Activated T-cell treated with anti-CD3 and anti-CD28 coated beads, Interleukin-2, amount 50 U/mL, for 72 hours (primary cell): Measurements from ENCODE around the gene RNU6-7. TPM values are rescaled to one million over a fixed set of nuclear protein-coding genes. Genes with fewer than 3 reads are reported as not detected.
A peak's percentile ranks its signal among the peaks of the same experiment; 100 is the strongest.

Experiments
- ATAC-seq, 2 donors: fragments of 150-1000 bp; cut with Tn5 transposase; replicated peaks in 1 of 2; 2 replicates each; pipeline ENCODE4 v1.10.0; 2021; ENCODE audit warnings: moderate library complexity in 2 of 2, mild to moderate bottlenecking in 1 of 2
- DNase-seq, 2 donors: peaks; one replicate each; pipeline ENCODE4 v3.0.0; 2021 to 2022; ENCODE audit warnings: mixed read lengths in 1 of 2
- H3K27ac Mint-ChIP-seq: one replicate; pipeline ENCODE4 v1.8.0; 2022; ENCODE audit warnings: mild to moderate bottlenecking, moderate library complexity, mixed read lengths
- H3K27me3 Mint-ChIP-seq: one replicate; pipeline ENCODE4 v1.8.0; 2022; ENCODE audit warnings: low read depth, mixed read lengths
- H3K36me3 Mint-ChIP-seq, 2 donors: one replicate each; pipeline ENCODE4 v1.8.0; 2022; ENCODE audit warnings: mixed read lengths in 2 of 2, mild to moderate bottlenecking in 1 of 2; ENCODE audit not compliant: insufficient read depth in 2 of 2
- H3K4me1 Mint-ChIP-seq: one replicate; pipeline ENCODE4 v1.8.0; 2022; ENCODE audit warnings: low read depth, mixed read lengths
- H3K4me3 Mint-ChIP-seq, 2 donors: one replicate each; pipeline ENCODE4 v1.8.0; 2022; ENCODE audit warnings: mild to moderate bottlenecking in 2 of 2, mixed read lengths in 2 of 2, moderate library complexity in 2 of 2
- H3K9me3 Mint-ChIP-seq, 2 donors: one replicate each; pipeline ENCODE4 v1.8.0; 2022; ENCODE audit warnings: mixed read lengths in 2 of 2
- total RNA-seq, 2 donors: library from RNA; stranded (reverse); gene quantifications; one replicate each; pipeline ENCODE4 v1.2.3, GENCODE V29; 2022

RNU6-7 gene
- not detected for total RNA-seq

GRCh38 chr14:32201816-32202490 lies at the start of gene RNU6-7:
RNU6-7 (plus strand) TSS chr14:32202045.
- peaks cover 57% of the 10 kb centered on the region for H3K4me1 Mint-ChIP-seq
- ATAC-seq = peak; percentile 11 to 32
- H3K36me3 Mint-ChIP-seq = no peaks in the 10 kb centered on the region
- peak within 1 kb of the TSS; percentile 96 for H3K27ac Mint-ChIP-seq
- peak; percentile 41 to 44 for DNase-seq
- H3K9me3 Mint-ChIP-seq = no peaks in the 10 kb centered on the region
- peak within 1 kb of the TSS; percentile 89 to 98 for H3K4me3 Mint-ChIP-seq
- peaks cover 6% of the 10 kb centered on the region for H3K27me3 Mint-ChIP-seq

GRCh38 chr14:32166029-32166428 lies 35.8 kb upstream of the RNU6-7 start:
- H3K36me3 Mint-ChIP-seq = no peaks in the 10 kb centered on the region
- peaks cover 7% of the 10 kb centered on the region for H3K27me3 Mint-ChIP-seq
- no peaks in the 10 kb centered on the region for H3K4me1 Mint-ChIP-seq
- ATAC-seq (no peak), DNase-seq (no peak)
- H3K27ac Mint-ChIP-seq = no peak overlapping the region
- no peak overlapping the region for H3K4me3 Mint-ChIP-seq
- H3K9me3 Mint-ChIP-seq = peaks cover 0 to 1% of the 10 kb centered on the region in 2 donors

- Mint-ChIP-seq H3K27me3 (peaks cover 7% of the 10 kb centered on the region), H3K4me3 (no peak overlapping the region), H3K27ac (no peak overlapping the region), H3K4me1 (no peaks in the 10 kb centered on the region), H3K36me3 (no peaks in the 10 kb centered on the region), H3K9me3 (peaks cover 0 to 1% of the 10 kb centered on the region in 2 donors)
- DNase-seq (no peak), ATAC-seq (no peak)
Measured at GRCh38 chr14:32166924-32167323, 34.9 kb upstream of the RNU6-7 start.

- Mint-ChIP-seq H3K9me3 (peaks cover 0 to 1% of the 10 kb centered on the region in 2 donors), H3K36me3 (no peaks in the 10 kb centered on the region), H3K4me1 (no peaks in the 10 kb centered on the region), H3K27me3 (peaks cover 7% of the 10 kb centered on the region), H3K4me3 (no peak overlapping the region), H3K27ac (no peak overlapping the region)
- ATAC-seq (no peak), DNase-seq (no peak)
Measured at GRCh38 chr14:32167907-32168306, 33.9 kb upstream of the RNU6-7 start.

GRCh38 chr14:32169191-32169590 lies 32.7 kb upstream of the RNU6-7 start:
- H3K27ac Mint-ChIP-seq = no peak overlapping the region
- no peak for ATAC-seq

GRCh38 chr14:32171469-32171868 lies 30.4 kb upstream of the RNU6-7 start:
- ATAC-seq (no peak), DNase-seq (no peak)
- no peaks in the 10 kb centered on the region for H3K27me3 Mint-ChIP-seq
- H3K4me1 Mint-ChIP-seq = no peaks in the 10 kb centered on the region
- no peaks in the 10 kb centered on the region for H3K36me3 Mint-ChIP-seq
- no peak overlapping the region for H3K27ac Mint-ChIP-seq
- H3K9me3 Mint-ChIP-seq = no peaks in the 10 kb centered on the region
- no peak overlapping the region for H3K4me3 Mint-ChIP-seq

More at GRCh38 chr14:32169191-32169590, 32.7 kb upstream of the RNU6-7 start:
- no peaks in the 10 kb centered on the region for H3K4me1 Mint-ChIP-seq
- no peaks in the 10 kb centered on the region for H3K36me3 Mint-ChIP-seq
- peaks cover 7% of the 10 kb centered on the region for H3K27me3 Mint-ChIP-seq
- DNase-seq = no peak
- H3K9me3 Mint-ChIP-seq = peaks cover 0 to 1% of the 10 kb centered on the region in 2 donors
- H3K4me3 Mint-ChIP-seq = no peak overlapping the region

GRCh38 chr14:32183151-32184058 lies 18.4 kb upstream of the RNU6-7 start:
- H3K4me1 Mint-ChIP-seq = peaks cover 7% of the 10 kb centered on the region
- peak; percentile 31 to 54 for ATAC-seq
- peaks cover 6 to 11% of the 10 kb centered on the region in 2 donors for H3K9me3 Mint-ChIP-seq

GRCh38 chr14:32185097-32185496 lies 16.7 kb upstream of the RNU6-7 start:
- peaks cover 7% of the 10 kb centered on the region for H3K4me1 Mint-ChIP-seq
- H3K27me3 Mint-ChIP-seq = peaks cover 7% of the 10 kb centered on the region
- H3K4me3 Mint-ChIP-seq = no peak overlapping the region

More at GRCh38 chr14:32183151-32184058, 18.4 kb upstream of the RNU6-7 start:
- no peak overlapping the region for H3K27ac Mint-ChIP-seq
- no peak for DNase-seq
- peaks cover 5 to 8% of the 10 kb centered on the region in 2 donors for H3K36me3 Mint-ChIP-seq
- H3K4me3 Mint-ChIP-seq = no peak overlapping the region
- peaks cover 13% of the 10 kb centered on the region for H3K27me3 Mint-ChIP-seq

GRCh38 chr14:32186248-32186647 lies 15.6 kb upstream of the RNU6-7 start:
- peaks cover 0 to 4% of the 10 kb centered on the region in 2 donors for H3K9me3 Mint-ChIP-seq
- peaks cover 7% of the 10 kb centered on the region for H3K4me1 Mint-ChIP-seq
- H3K4me3 Mint-ChIP-seq = no peak overlapping the region
- DNase-seq = no peak
- no peak for ATAC-seq
- peaks cover 0 to 4% of the 10 kb centered on the region in 2 donors for H3K36me3 Mint-ChIP-seq
- no peak overlapping the region for H3K27ac Mint-ChIP-seq
- no peaks in the 10 kb centered on the region for H3K27me3 Mint-ChIP-seq

More at GRCh38 chr14:32185097-32185496, 16.7 kb upstream of the RNU6-7 start:
- H3K27ac Mint-ChIP-seq = no peak overlapping the region
- peaks cover 4 to 5% of the 10 kb centered on the region in 2 donors for H3K36me3 Mint-ChIP-seq
- DNase-seq (no peak), ATAC-seq (no peak)
- H3K9me3 Mint-ChIP-seq = peaks cover 0 to 11% of the 10 kb centered on the region in 2 donors

GRCh38 chr14:32189811-32190210 lies 12.0 kb upstream of the RNU6-7 start:
- ATAC-seq = no peak
- peaks cover 28% of the 10 kb centered on the region for H3K4me1 Mint-ChIP-seq
- H3K27me3 Mint-ChIP-seq = no peaks in the 10 kb centered on the region
- no peak overlapping the region for H3K4me3 Mint-ChIP-seq
- H3K9me3 Mint-ChIP-seq = peaks cover 0 to 2% of the 10 kb centered on the region in 2 donors
- no peak for DNase-seq
- peaks cover 0 to 2% of the 10 kb centered on the region in 2 donors for H3K36me3 Mint-ChIP-seq
- peak overlapping the region; percentile 22 for H3K27ac Mint-ChIP-seq

- ATAC-seq = no peak
- DNase-seq = no peak
- H3K36me3 Mint-ChIP-seq = no peaks in the 10 kb centered on the region
- H3K27me3 Mint-ChIP-seq = peaks cover 4% of the 10 kb centered on the region
- no peak overlapping the region for H3K27ac Mint-ChIP-seq
- H3K4me3 Mint-ChIP-seq = no peak overlapping the region
- peaks cover 29% of the 10 kb centered on the region for H3K4me1 Mint-ChIP-seq
- H3K9me3 Mint-ChIP-seq = no peaks in the 10 kb centered on the region
Measured at GRCh38 chr14:32190673-32191072, 11.2 kb upstream of the RNU6-7 start.

- ATAC-seq (peak; percentile 37 to 51), DNase-seq (no peak)
- H3K9me3 Mint-ChIP-seq = no peaks in the 10 kb centered on the region
- H3K27ac Mint-ChIP-seq = no peak overlapping the region
- H3K4me1 Mint-ChIP-seq = peaks cover 27% of the 10 kb centered on the region
- peak overlapping the region in 1 of 2 donors; percentile 42 for H3K4me3 Mint-ChIP-seq
- H3K36me3 Mint-ChIP-seq = no peaks in the 10 kb centered on the region
- H3K27me3 Mint-ChIP-seq = peaks cover 20% of the 10 kb centered on the region
Measured at GRCh38 chr14:32192712-32193373, 9.0 kb upstream of the RNU6-7 start.

- no peak overlapping the region for H3K27ac Mint-ChIP-seq
- H3K9me3 Mint-ChIP-seq = no peaks in the 10 kb centered on the region
- ATAC-seq = peak; percentile 89 to 91
Measured at GRCh38 chr14:32193532-32193931, 8.3 kb upstream of the RNU6-7 start.

More at GRCh38 chr14:32193532-32193931, 8.3 kb upstream of the RNU6-7 start:
- Mint-ChIP-seq H3K4me3 (peak overlapping the region; percentile 3 to 42), H3K36me3 (no peaks in the 10 kb centered on the region), H3K27me3 (peaks cover 20% of the 10 kb centered on the region), H3K4me1 (peaks cover 34% of the 10 kb centered on the region)
- no peak for DNase-seq
